Sciatic nerve (tissue), 2 donors: ENCODE results near the gene UBE2F. TPM values are rescaled to one million over a fixed set of nuclear protein-coding genes. Genes with fewer than 3 reads are reported as not detected.

Experiments
- ATAC-seq: fragments of 200-7000 bp; cut with Tn5 transposase; one replicate; pipeline ENCODE4 v1.9.1; 2020; ENCODE audit warnings: mild to moderate bottlenecking, moderate library complexity
- DNase-seq: peaks from one replicate; pipeline ENCODE4 v3.0.0-alpha.2; 2020; ENCODE audit warnings: low spot score
- intact Hi-C: fragments of 100-400 bp; cut with DNase I; formaldehyde crosslinking; loops from one replicate; pipeline ENCODE4 v1.14.2; 2022
- total RNA-seq: library from RNA; stranded (reverse); fragmentation: NEBNext Ultra II Directional; extraction: Animal tissue kit (Norgen Biotek cat#: 25700); gene quantifications from one replicate; pipeline ENCODE4 v1.2.1, GENCODE V29; 2021
- donor health status: DM: no; HTN: no; CAD: no.
- donor health status: DM: no; HTN: no; CAD: no.

UBE2F gene
- total RNA-seq, 1 donor from 2014 or later = 32.6 TPM

DNA sequence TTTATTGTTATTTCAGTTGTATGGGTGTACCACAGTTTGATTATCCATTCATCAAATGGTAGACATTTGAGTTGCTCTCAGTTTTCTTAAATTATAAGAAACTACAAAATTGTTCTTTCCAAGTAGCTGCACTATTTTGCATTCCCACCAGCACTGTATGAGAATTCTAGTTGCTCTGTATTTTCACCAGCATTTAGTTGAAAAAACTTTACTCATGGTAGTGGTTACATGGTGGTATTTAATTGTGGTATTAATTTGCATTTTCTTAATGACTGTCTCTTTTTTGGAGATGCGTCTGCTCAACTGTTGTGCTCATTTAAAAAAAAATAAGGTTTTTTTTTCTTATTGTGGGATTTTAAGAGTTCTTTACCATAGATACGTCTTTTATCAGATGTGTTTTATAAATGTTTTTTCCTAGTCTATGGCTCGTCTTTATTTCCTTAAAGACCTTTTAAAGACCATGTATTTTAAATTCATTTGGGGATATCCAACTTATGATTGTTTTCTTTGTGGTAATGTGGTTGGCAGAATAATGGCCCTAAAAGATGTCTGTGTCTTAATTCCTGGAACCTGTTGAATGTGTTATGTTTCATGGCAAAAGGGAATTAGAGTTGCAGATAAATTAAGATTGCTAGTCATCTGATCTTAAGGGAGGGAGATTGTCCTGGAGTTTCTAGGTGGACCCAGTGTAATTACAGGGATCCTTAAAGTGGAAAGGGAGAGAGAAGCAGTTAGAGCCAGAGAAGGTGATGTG is 37.4 kb downstream of the UBE2F start:
- DNase-seq = no peak
- no peak for ATAC-seq
- intact Hi-C loops = no loop called here

DNA sequence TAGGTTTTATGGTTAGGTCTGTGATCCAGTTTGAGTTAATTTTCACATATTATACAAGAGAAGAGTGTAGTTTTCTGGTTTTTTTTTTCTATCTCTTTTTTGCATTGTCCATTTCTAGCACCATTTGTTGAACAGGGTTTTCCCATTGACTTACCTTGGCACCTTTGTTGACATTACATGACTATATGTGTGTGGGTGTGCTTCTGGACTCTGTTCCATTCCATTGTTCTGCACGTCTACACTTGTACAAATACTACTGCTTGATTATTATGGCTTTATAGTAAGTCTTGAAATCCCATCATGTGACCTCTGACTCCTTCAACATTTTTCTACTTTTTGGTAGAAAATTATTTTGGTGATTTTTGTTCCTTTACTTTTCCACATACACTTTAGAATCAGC is 38.7 kb downstream of the UBE2F start:
- ATAC-seq = no peak
- no peak for DNase-seq
- intact Hi-C loops = no loop called here

DNA sequence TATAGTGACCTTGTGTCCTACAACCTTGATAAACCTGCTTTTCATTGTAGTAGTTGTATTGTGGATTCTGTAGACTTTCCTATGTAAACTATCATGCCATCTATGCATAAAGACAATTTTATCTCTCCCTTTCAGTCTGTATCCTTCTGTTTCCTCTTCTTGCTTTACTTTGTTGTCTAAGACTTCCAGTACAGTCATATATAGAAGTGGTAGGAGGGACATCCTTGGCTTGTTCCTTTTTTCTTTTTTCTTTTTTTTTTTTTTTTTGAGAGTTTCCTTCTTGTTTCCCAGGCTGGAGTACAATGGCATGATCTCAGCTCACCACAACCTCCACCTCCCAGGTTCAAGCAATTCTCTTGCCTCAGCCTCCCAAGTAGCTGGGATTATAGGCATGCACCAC is 39.7 kb downstream of the UBE2F start:
- no peak for DNase-seq
- intact Hi-C loops = no loop called here
- no peak for ATAC-seq

DNA sequence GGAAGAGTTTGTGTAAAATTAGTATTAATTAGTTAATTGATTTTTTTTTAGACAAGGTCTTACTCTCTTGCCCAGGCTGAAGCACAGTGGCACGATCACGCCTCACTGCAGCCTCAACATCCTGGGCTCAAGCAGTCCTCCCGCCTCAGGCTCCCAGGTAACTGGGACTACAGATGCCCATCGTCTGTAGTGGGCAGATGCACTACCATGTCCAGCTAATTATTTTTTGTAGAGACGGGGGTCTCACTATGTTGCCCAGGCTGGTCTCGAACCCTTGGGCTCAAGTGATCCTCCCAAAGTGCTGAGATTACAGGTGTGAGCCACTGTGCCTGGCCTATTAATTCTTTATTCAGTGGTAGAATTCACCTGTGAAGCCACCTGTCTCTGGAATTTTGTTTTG is 41.1 kb downstream of the UBE2F start:
- DNase-seq (no peak), ATAC-seq (no peak)
- intact Hi-C loops = no loop called here

GRCh38 chr2:238009563-238009962 is 42.7 kb downstream of the UBE2F start:
- no peak for ATAC-seq
- intact Hi-C loops = no loop called here
- no peak for DNase-seq

DNA sequence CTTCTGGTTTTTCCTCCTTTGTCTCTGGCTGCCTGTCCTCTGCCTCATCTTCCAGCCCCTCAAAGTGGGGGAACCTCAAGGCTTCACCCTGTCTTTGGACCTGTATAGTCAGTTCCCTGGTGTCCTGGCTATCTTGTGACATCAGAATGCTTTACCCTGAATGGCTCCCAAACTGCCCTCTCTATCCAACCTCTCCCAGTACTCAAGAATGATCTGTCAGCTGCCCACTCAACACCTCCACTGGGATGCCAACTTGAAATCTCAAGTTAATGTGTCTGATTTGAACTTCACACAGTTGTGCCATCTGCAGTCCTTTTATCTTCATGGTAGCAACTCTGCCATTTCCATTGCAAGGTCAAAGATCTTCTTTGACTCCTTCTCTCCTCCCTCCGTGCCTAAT is 43.8 kb downstream of the UBE2F start:
- intact Hi-C loops = no loop called here
- no peak for DNase-seq
- ATAC-seq = no peak

DNA sequence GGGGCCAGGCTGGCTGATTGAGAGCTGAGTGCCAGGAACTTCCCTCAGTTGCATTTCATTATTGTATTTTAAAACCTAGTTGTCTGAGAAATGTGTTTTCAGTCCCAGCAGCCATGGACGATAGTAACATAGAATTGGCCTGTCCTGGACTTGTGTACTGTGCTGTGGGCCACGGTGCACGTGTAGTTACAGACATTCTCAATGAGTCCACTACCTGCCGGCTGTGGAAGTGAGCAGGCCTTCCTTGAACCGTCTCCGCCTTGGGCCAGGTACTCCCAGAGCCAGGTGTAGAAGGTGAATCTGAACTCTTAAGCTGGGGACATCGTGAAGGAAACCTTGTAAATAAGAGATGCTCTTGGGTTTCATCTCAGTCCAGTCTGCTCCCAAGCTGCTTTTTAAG is 47.0 kb downstream of the UBE2F start:
- intact Hi-C loops = no loop called here
- ATAC-seq (no peak), DNase-seq (no peak)

DNA sequence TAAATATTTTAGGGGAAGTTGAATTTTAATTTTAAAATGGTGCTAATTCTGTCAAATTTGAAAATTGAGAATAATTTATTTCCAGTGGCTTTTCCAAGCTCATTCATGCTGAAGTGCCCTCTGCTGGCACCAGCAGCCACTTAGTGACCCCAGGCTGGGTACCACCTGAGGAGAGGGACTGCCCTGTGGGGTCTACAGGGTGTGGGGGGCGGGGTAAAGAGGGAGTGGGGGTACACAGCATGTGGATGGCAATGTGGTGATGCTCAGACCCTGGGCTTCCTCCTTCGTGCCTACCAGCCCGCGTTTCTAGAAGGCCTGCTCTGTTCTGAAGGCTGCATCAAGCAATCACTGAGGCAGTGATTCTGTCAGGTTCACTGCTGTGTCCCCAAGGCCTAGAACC is 48.9 kb downstream of the UBE2F start:
- ATAC-seq (no peak), DNase-seq (no peak)
- intact Hi-C loops = no loop called here

DNA sequence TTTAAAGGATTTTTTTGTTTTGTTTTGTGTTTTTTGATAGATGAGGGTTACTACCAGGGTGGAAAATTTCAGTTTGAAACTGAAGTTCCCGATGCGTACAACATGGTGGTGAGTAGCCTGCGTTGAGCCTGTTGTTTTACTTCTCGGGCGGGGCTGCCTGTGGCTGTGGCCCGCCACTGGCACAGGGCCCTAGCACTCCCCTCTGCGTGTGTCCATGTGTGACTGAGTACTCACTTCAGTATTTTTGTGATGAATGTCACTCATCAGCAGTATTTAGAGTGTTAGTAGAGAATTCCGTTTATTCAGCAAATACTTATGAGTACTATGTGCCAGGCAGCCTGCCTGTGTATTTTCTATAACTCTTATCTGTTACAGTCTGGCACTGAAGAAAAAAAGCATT is 49.7 kb downstream of the UBE2F start:
- DNase-seq = no peak
- ATAC-seq = no peak
- intact Hi-C loops = no loop called here

- ATAC-seq = no peak
- no peak for DNase-seq
- intact Hi-C loops = no loop called here
These were observed 53.1 kb downstream of the UBE2F start for GRCh38 chr2:238019962-238020361.

- no peak for ATAC-seq
- intact Hi-C loops = no loop called here
These were observed 54.0 kb downstream of the UBE2F start for GRCh38 chr2:238020816-238021215.

GRCh38 chr2:238021327-238021726 is 54.5 kb downstream of the UBE2F start:
- no peak for ATAC-seq
- no peak for DNase-seq
- intact Hi-C loops = no loop called here

More at GRCh38 chr2:238020816-238021215, 54.0 kb downstream of the UBE2F start:
- DNase-seq = no peak

DNA sequence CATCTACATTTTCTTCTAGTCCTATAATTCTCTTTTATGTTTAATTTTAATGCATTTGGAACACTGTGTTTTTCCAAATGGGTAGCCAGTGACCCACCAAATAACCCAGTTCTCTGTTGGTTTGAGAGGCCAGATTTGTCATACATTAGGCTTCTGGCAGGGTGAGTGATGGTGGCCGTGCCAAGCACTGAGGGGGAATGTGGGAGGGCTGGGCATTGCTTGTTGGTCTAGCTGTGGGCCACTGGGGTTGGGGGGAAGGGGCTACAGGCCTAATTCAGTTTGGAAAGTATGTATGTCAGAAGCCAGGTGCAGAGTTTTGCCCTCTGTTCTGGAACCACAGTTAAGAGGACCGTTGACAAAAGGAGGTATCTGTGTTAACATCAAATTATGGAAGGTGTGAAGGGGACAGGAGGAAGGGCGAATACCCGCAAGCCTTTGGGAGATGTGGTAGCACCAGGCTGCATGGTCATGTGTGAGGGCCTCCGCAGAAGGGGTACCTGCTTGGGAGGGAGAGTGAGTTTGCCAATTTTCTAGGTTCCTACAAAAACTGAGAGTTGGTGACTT is 55.9 kb downstream of the UBE2F start:
- ATAC-seq = no peak
- intact Hi-C loops = no loop called here
- DNase-seq = no peak

DNA sequence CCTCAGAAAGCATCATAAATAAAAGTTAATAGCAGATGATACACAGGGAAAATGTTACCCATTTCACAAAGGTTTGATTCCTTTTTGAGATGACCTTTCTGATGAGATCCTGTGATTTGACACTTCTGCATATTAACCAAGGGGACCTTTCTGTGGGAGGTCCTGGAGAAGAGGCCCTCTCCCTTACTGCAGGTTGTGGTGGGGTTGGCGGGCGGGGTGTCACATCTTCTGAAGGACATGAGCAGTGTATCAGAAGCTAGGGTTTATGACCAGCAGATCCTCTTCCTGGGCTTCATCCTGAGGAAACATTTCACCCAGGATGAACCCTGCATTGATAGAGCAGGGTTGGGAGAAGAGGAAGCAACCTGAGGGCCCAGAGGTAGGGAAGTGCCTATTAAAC is 56.8 kb downstream of the UBE2F start:
- ATAC-seq = no peak
- no peak for DNase-seq
- intact Hi-C loops = no loop called here

GRCh38 chr2:238024986-238025385 is 58.2 kb downstream of the UBE2F start:
- intact Hi-C loops = no loop called here
- ATAC-seq = no peak
- DNase-seq = no peak

DNA sequence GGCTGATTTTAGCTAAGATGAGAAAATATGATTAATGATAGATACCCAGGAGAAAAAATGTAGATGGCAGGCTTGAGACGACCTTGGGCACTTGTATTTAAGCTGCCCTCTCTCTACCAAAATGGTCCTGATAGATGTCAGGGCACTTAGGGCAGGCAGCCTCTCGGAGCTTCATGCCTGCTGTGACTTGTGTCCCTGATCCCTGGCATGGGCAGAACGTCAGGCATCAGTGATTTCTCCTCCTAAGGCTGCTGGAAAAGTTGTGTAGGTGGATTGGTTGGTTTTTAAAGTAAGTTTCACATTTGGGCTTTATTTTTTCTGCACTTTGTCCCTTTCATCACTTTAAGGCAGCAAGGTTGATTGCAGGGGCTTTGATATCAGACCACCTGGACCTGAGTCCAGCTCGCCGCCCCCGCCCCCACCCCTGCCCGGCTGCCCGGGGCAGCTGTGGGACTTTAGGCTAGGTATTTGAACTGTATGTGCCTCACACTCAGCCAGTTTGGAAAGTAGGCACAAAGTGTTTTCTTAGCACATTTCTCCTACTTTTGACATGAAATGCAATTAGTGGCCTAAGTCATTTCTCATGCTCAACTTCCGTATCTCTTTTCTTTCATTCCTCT is 59.0 kb downstream of the UBE2F start:
- intact Hi-C loops = no loop called here
- no peak for ATAC-seq
- DNase-seq = no peak

GRCh38 chr2:238027058-238027457 is 60.2 kb downstream of the UBE2F start:
- intact Hi-C loops = no loop called here
- DNase-seq (no peak), ATAC-seq (no peak)

GRCh38 chr2:238027591-238028415 is 61.0 kb downstream of the UBE2F start:
- no peak for ATAC-seq
- DNase-seq = no peak
- intact Hi-C loops = no loop called here

GRCh38 chr2:238029853-238030252 is 63.0 kb downstream of the UBE2F start:
- DNase-seq (no peak), ATAC-seq (no peak)
- intact Hi-C loops = no loop called here
